Fibroblast of lung (primary cell): ENCODE results near the gene RETSAT.

Source experiments
- CTCF ChIP-seq, 2 donors: IDR thresholded peaks in 1 of 2; conservative IDR thresholded peaks in 1 of 2; 1 replicate in 1 of 2; 2 replicates in 1 of 2; pipeline ENCODE4 v1.5.1; 2011 to 2012; ENCODE audit warnings: low read length in 2 of 2, control low read depth in 1 of 2, inconsistent platforms in 1 of 2, low read depth in 1 of 2, mild to moderate bottlenecking in 1 of 2
- EZH2 ChIP-seq: IDR thresholded peaks from 2 replicates; pipeline ENCODE4 v1.5.1; 2012; ENCODE audit warnings: low read length, control low read depth, mild to moderate bottlenecking; ENCODE audit errors: missing control alignments

GRCh38 chr2:85341269-85342029 lies 12.9 kb downstream of the RETSAT start:
- TF ChIP-seq EZH2 (no peak), CTCF (conservative IDR thresholded peaks at IDR 0.05 in 1 of 2, IDR thresholded peaks at IDR 0.05 in 1 of 2; ENCODE audit: low read depth in 1 of 2, low read length in 2 of 2) (no peak)
